ENCODE data around the gene FKBP1C.

Gene FKBP1C

DNA sequence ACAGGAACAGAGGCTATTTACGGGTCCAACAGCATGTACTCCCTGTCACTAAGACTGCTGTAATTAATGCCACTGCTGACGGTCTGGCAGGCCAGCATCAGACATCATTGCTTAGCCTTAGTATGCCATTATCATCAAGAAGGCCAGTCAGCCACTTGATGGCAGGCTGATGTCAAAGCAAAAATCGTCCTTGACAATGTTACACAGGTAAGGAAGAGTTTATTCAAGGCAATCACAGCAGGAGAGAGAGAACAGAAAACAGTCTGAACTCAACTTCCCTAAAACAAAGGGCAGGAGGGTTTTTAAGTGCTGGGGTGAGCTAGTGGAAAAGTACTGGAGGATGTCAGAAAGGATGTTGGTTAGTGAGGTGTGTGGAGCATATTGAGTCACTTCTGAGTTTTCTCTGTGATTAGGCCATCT, 25.1 kb downstream of the FKBP1C start:
- intact Hi-C loops (cut with DNase I; ENCODE audit: low total_unique reads) = no loop called here
- Histone ChIP-seq H3K4me1 (no peaks in the 10 kb centered on the region), H3K36me3 (no peaks in the 10 kb centered on the region), H3K27ac (no peak overlapping the region), H3K9me3 (no peaks in the 10 kb centered on the region), H3K27me3 (no peaks in the 10 kb centered on the region), H3K4me3 (no peak overlapping the region)
- TF ChIP-seq, protein P1, sequence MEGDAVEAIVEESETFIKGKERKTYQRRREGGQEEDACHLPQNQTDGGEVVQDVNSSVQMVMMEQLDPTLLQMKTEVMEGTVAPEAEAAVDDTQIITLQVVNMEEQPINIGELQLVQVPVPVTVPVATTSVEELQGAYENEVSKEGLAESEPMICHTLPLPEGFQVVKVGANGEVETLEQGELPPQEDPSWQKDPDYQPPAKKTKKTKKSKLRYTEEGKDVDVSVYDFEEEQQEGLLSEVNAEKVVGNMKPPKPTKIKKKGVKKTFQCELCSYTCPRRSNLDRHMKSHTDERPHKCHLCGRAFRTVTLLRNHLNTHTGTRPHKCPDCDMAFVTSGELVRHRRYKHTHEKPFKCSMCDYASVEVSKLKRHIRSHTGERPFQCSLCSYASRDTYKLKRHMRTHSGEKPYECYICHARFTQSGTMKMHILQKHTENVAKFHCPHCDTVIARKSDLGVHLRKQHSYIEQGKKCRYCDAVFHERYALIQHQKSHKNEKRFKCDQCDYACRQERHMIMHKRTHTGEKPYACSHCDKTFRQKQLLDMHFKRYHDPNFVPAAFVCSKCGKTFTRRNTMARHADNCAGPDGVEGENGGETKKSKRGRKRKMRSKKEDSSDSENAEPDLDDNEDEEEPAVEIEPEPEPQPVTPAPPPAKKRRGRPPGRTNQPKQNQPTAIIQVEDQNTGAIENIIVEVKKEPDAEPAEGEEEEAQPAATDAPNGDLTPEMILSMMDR (IDR thresholded peaks at IDR 0.05) = no peak
- no peak for DNase-seq

DNA sequence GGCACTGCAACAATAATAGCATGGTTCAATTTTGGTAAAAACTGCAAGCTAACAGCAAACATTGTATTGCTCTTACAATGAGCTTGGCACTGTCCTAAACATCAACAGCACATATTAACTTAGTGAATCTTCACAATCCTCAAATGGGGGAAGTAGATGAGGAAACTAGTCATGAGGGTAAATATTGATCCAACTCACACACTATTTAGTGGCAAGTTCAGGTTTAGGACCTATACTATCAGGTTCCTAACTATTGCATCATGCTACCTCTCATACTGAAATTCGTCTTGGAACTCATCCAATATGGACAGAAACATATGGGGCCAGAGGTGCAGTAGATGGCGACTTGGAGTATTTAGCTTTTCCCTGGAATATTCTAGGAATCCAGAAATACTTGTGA, 34.2 kb downstream of the FKBP1C start:
- H3K4me3 ChIP-seq = no peak overlapping the region
- TF ChIP-seq, protein P1 (IDR thresholded peaks at IDR 0.05) = no peak
- no peaks in the 10 kb centered on the region for H3K4me1 ChIP-seq
- intact Hi-C loops (cut with DNase I; ENCODE audit: low total_unique reads) = no loop called here
- H3K27ac ChIP-seq = no peak overlapping the region
- no peaks in the 10 kb centered on the region for H3K36me3 ChIP-seq
- H3K27me3 ChIP-seq = no peaks in the 10 kb centered on the region
- no peak for DNase-seq
- H3K9me3 ChIP-seq = no peaks in the 10 kb centered on the region

DNA sequence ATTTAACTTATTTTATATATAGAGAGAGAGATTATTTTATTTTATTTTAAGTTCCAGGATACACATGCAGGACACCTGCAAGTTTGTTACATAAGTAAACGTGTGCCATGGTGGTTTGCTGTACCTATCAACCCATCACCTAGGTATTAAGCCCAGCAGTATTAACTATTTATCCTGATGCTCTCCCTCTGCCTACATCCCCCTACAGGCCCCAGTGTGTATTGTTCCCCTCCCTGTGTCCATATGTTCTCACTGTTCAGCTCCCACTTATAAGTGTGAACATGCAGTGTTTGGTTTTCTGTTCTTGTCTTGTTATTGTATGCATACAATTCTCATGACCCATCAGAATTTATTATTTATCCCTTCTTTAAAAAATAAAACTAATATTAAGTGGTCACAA, 34.6 kb downstream of the FKBP1C start:
- TF ChIP-seq, protein P1 (IDR thresholded peaks at IDR 0.05) = no peak
- H3K27me3 ChIP-seq = no peaks in the 10 kb centered on the region
- no peak overlapping the region for H3K27ac ChIP-seq
- DNase-seq = no peak
- H3K36me3 ChIP-seq = no peaks in the 10 kb centered on the region
- no peaks in the 10 kb centered on the region for H3K4me1 ChIP-seq
- intact Hi-C loops (cut with DNase I; ENCODE audit: low total_unique reads) = no loop called here
- H3K9me3 ChIP-seq = no peaks in the 10 kb centered on the region
- H3K4me3 ChIP-seq = no peak overlapping the region

DNA sequence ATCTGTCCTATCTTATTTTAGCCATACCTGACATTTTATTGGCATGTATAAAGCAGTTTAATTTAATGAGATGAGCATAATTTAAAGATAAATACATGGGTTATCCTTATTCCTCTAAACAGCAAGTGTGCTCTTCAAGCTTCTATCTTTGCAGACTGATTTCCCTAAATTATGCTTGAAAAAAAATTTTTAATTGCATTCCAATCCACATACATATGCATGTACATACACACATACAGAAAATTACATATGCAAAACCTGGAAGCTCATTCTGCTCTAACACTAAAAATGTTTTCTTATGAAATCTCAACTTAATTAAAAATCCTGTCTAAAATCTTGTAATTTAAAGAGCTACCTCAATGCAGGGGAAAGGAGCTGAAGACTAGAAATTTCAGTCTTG, 35.3 kb downstream of the FKBP1C start:
- no peak overlapping the region for H3K27ac ChIP-seq
- no peaks in the 10 kb centered on the region for H3K27me3 ChIP-seq
- TF ChIP-seq, protein P1 (IDR thresholded peaks at IDR 0.05) = no peak
- no peaks in the 10 kb centered on the region for H3K4me1 ChIP-seq
- no peak overlapping the region for H3K4me3 ChIP-seq
- no peaks in the 10 kb centered on the region for H3K9me3 ChIP-seq
- intact Hi-C loops (cut with DNase I; ENCODE audit: low total_unique reads) = no loop called here
- no peak for DNase-seq
- H3K36me3 ChIP-seq = no peaks in the 10 kb centered on the region

DNA sequence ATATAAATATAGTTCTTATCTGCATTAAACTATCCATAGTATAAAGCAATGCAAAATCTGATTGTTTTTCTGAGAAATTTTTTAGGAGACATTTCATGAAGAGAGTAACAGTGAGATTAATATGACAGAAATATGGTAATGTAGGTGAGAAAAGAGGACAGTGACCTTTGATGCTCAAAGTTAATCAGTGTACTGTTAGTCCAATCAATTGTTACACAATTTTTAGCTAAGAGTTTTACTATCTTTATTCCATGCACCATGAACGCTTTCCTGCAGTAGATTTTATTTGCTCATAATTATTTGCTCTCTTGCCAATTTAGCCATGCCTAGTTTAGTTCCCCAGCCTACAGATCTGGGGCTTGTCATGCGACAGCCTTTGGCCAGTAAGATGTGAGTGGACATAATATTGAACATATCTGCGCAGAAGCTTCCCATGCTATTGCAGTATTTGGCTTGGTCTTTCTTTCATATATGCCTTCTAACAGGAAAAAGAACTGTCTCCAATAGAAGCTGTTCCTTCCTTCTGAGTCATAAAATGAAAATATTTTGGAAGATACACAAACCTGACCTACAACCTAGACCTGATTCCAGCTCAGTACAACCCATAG, 38.7 kb downstream of the FKBP1C start:
- no peak for DNase-seq
- H3K4me1 ChIP-seq = no peaks in the 10 kb centered on the region
- H3K27ac ChIP-seq = no peak overlapping the region
- H3K4me3 ChIP-seq = no peak overlapping the region
- no peaks in the 10 kb centered on the region for H3K36me3 ChIP-seq
- no peaks in the 10 kb centered on the region for H3K27me3 ChIP-seq
- TF ChIP-seq, protein P1 (IDR thresholded peaks at IDR 0.05) = no peak
- intact Hi-C loops (cut with DNase I; ENCODE audit: low total_unique reads) = no loop called here
- no peaks in the 10 kb centered on the region for H3K9me3 ChIP-seq

DNA sequence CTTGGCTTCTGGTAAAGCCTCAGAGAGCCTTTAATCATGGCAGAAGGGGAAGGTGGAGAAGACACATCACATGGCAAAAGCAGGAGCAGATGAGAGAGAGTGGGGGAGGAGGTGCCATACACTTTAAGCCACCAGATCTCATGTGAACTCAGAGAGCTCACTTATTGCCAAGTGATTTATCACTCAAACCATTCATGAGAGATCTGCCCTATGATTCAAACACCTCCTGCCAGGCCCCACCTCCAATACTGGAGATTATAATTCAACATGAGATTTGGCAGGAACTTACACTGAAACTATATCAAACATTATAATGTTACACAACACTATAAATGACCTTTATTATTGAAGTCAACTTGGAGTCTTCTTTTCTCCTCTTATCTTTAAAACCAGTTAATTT, 47.9 kb downstream of the FKBP1C start:
- no peaks in the 10 kb centered on the region for H3K4me1 ChIP-seq
- TF ChIP-seq, protein P1 (IDR thresholded peaks at IDR 0.05) = no peak
- no peaks in the 10 kb centered on the region for H3K27me3 ChIP-seq
- H3K4me3 ChIP-seq = no peak overlapping the region
- intact Hi-C loops (cut with DNase I; ENCODE audit: low total_unique reads) = no loop called here
- H3K27ac ChIP-seq = no peak overlapping the region
- DNase-seq = no peak
- no peaks in the 10 kb centered on the region for H3K36me3 ChIP-seq
- H3K9me3 ChIP-seq = no peaks in the 10 kb centered on the region
